Muscle of arm (tissue), 12 donors: ENCODE data around the gene DPH3. TPM values are rescaled to one million over a fixed set of nuclear protein-coding genes. Genes with fewer than 3 reads are reported as not detected.

Experiments used
- DNase-seq: peaks from one replicate; pipeline ENCODE4 v3.0.0-alpha.2; 2013
- polyA plus RNA-seq, 12 donors: library from polyadenylated mRNA; unstranded; fragments of 120-200 nt; gene quantifications; one replicate each; pipeline ENCODE4 v1.2.1, GENCODE V29; 2013; ENCODE audit not compliant: insufficient read length in 12 of 12

Gene DPH3
- polyA plus RNA-seq, 12 donors = 17.0 to 36.4 (median 29.6) TPM; not detected in 1

DNA sequence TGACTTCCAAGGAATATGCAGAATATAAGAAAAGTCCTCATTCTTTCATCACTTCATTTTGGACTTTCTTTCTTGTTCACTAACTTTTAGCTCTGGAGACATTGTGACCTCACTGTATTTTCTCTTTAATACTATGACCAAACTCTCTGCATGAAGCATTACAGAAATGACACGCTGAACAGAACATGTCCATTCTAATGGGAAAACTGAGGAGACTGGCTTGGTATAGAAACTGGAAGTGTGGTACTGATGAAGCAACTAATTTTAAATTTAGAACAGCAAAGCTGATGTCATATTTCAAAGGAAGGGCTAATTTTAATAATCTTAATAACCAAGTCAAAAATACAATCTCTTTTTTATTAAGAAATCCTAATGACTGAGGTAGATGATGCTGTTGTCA, 4.7 kb downstream of the DPH3 start:
- no peak for DNase-seq

DNA sequence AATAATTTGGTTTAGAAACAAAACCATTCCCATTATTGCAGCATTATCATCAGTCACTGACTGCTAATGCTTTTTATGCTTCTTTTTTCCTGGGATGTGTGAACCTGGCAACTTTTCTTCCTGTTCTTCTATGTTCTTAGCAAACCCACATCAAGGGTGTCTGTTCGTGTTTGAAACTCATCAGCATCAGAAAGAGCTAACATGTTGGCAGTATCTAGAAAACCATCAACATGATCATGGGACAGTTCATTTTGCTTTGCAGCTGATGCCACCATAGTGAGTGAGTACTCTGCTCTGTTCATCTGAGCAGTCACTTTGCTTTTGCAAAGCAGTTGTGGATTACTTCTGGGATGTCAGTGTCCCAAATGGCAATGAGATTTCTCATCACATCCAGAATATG, 5.9 kb downstream of the DPH3 start:
- DNase-seq = no peak

DNA sequence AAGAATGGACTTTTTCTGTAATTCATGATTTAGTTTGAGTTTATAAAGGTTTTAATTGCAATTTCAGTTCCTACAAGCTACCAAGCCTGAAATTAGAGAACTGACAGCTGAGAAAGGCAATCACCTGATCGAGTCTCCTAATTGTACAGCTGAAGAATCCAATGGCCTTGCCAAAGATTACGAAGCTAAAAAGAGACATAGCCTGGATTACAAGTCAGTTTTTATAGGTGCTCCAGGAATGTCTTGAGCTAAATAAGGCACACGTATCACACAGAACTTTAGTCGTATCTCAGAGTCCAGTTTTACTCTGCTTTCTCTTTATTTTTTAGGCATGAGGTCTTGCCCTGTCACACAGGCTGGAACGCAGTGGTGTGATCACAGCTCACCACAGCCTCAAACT, 6.6 kb downstream of the DPH3 start:
- DNase-seq = no peak

DNA sequence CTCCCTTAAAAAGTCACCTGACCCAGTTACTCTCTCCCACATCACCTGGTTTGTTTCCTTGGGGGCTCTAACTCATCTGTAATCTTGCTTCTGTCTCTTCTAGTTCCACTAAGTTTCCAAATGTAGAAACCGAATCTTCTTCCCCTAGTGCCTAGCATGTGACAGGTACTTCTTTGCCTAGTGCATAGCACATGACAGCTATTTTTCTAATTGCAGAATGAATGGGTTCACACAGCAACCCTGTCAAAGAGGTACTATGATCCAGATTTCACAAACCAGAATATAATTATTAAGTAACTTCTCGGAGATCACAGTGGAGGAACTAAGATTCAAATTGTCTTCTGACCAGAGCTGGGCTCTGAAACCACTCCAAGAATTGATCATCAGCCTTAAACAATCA, 7.4 kb downstream of the DPH3 start:
- no peak for DNase-seq

DNA sequence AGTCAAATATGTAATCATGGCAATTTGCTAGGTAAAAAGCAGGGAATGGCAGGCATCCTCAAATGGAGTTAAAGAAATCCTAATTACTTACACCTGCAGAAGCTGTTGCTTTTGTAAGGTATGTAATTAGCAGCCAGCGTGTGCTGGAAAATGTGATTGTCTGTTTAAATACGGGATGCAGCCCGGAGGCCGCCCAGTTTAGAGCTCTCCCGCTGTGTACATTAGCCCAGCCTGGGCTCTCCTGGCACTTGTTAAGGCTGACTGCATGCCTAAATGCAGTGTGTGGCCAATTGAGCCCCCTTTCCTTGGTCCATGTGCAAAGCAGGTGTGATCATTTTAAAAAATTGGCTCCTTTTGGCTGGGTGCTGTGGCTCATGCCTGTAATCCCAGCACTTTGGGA, 9.0 kb downstream of the DPH3 start:
- no peak for DNase-seq

DNA sequence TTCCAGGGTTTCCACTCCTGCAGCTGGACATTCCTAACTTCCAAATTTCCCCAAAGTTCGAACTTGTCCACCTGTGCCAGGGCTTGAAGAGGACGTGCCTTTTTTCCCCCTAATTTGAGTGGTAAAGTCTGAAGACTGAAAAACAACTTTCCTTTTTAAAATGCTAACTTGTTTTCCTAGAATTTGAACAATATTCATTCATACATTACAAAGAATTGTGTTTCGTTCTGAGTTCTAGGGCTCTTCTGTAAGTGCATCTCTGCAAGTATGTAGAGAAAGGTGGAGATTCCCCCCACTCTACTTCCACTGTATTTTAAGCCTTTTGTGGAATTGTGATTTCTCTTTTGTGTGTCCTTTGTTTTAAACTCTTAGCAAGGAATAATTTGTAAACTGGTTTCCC, 9.4 kb downstream of the DPH3 start:
- DNase-seq = no peak

DNA sequence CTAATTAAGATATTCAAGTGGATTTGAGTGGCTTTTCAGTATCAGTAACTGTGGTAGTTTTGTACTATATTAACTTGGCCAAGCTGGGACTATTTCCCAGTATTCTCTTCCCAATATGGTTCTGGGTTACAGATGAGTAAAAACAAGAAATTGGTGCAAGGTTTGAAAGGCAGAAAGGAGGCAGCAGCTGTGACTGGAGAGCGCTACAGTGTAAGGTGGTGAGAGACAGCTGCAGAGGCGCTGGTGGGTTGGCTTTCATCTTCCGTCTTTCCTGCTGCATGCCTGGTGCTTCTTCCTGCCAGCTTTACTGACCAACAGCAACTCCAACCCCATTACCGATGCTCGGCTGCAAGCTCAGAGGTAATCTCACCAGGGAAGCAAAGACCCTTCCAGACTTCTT, 9.8 kb downstream of the DPH3 start:
- no peak for DNase-seq

DNA sequence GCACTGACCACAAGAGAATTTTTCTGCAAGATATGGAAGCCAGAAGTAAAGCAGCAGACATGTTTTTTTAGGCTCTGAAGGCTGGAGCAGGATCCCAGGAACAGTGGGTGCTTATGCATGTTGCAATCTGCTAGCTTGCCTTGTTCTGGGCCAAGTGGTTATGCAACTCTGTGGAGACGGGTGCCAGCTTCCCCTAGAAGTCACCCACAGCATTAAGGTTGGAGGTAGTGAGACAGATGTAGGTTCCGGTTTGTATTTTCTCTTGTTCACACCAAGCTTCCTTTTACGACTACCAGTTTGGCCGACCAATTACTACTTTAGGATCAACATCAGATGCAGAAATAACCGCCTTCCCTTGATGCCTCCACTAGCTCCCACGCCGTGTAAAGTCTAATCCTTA, 11.1 kb downstream of the DPH3 start:
- no peak for DNase-seq

DNA sequence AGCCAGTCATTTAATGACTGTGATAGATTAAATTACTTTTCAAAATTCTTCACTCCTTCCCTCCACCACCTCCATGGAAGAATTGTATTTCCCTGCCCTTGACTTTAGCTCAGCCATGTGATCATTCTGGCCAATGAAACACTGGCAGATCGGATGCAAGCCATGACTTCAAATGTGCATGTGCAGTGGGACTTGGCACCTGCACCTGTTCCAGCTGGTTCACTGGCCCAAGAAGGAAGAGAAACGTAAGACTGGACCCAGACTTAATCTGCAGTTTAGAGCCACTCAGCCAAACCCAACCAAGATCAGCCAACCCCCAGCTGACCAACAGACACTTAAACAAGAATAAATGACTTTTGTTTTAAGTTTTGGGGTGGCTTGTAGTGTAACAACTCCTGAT, 11.8 kb downstream of the DPH3 start:
- no peak for DNase-seq

DNA sequence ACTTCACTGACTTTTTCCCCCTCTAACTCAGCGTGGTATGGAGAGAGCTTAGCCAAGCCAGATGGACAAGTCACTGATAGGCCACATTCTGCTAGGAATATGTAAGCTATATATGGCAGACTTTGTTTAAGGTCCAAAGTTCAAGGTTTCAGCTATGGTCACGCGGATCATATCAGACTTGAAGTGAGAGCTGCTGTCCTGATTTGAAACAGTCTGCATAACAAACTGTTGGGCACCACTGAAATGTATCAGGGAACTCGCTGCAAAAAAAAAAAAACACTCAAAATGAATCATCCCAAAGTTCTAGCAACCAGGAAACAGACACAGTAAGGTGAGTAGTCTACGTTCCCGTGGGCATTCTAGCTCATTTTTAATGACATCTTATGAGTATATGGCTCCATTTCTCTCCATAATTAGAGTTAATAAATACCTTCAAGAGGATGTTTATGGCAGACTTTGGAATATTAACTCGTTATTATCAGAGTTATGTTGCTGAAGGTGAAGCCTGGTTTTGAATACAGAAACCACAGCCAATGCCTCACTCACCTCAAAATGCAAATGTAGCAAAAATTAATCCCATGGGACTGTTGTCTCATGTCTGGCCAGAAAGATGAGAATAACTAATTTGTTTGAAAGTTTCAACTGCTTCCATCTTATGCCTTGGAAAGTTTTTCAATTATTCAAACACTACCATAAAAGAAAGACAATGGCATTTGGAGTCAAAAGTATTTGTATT, 12.3 kb downstream of the DPH3 start:
- no peak for DNase-seq

DNA sequence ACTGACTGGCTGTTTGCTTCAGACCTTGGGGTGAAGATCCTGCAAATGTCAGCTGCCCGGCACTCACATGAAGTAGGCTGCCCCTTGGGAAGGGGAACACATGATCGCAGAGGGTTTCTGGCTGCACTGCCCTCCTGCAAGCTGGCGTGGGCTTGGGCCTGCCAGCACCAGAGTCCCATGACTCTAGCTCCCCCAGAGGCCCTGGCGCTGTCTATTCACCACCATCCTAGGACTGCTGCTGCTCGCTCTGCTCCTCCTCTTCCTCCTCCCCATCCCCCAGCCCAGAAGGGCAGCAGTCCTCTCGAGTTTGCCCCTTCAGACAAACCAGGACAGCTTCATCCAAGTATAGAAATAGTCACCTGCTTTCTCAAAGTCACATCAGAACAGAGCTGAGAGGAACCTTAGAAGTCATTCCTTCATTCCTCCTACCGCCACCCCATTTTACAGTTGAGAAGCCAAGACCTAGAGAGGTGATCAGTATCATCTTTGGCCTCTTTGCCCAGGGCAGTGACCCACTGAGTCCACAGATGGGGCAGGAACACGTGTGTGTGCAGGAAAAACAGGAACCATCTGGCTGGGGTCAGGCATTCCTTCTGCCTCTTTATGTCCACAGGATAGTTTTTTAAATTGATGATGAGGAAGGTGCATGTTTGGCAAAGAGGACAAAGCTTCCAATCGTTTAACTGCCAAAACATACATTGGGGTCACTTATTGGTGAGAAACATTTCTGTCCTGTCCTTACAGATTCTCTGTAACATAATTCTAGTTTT, 13.2 kb downstream of the DPH3 start:
- DNase-seq = no peak

DNA sequence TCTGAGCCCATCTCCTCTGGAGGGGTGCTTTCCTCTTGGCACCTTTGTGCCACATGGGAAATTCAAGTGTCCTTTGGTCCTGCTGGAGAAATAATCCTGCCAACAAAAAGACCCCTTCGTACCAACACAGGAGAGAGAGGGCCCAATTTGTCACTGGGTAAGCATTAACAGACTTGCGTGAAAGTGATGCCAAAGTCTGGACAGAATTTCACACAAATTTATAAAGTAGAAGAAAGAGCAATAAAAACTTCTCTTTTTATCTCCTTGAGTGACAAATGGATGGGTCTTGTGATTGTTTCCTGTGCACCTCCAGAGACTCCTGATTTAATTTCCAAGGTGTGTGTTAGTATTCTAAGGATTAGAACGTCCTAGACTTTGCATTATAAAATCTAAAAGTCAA, 14.9 kb downstream of the DPH3 start:
- no peak for DNase-seq

DNA sequence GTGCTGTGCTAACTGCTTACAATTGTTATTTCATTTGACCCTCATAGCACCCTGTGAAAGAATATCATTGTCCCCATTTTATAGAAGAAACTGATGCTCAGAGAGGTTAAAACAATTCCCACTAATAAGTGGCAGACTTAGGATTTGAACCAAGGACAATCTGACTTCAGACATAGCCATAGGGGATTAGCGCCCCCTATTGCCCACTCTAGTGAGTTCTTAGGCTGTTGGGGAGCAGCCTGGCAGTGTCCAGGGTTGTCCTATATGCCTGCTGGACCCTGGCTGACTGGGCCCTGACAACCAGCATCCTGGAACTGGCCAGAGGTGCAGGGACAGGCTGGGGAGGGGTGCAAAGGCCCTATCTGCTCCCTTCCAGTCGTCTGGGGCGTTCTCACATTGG, 15.4 kb downstream of the DPH3 start:
- DNase-seq = no peak

DNA sequence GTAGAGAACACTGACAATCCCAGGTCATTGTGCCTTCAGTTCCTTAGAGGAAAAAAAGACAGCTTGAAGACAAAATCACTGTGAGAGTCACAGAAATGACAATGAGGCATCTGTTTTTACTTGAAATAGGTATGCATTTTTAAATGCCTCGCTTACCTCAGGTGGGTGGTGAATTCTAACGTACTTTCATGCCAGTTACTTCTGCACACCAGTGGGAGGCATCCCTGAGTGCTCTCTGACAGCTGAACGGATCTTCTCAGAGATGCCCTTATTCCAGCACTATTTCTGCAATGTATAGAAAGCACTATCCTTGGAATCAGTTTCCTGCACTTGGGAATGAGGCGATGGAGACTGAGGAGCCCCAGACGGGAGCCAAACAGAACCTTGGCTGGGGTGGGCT, 16.2 kb downstream of the DPH3 start:
- DNase-seq = no peak

DNA sequence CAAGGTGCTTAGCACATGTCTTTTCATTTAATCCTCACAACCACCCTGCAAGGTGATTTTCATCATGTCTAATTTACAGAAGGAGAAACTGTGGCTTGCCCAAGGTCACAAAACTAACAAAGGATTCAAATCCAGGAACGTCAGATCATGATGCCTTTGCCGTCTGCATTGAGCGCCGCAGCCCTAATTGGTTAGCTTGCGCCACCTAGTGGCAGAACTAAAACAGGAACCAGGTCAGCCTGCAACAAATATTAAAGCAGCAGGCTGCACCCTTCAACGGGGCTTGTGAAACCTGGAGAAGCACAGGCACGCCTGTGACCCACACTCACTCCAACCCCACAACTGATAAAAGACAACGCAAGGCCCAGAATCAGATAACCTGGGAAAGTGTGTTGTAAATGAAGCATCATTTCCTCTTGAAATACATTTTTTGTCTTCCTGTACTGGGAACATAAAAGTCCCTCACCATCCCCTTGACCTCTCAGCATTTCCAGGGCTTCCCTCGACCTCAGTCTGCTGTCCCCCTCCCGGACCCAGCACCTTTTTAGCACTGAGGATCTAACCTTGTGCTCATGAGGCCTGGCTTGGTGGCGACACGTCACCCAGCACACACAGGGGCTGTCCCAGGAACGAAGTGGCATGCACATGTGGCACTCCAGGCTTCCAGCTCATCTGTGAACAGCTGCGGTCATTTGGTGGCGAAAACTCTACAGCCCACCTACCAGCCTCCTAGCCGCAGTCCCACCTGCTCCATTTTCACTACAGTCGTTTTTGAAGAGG, 17.3 kb downstream of the DPH3 start:
- peak; percentile 87 for DNase-seq

DNA sequence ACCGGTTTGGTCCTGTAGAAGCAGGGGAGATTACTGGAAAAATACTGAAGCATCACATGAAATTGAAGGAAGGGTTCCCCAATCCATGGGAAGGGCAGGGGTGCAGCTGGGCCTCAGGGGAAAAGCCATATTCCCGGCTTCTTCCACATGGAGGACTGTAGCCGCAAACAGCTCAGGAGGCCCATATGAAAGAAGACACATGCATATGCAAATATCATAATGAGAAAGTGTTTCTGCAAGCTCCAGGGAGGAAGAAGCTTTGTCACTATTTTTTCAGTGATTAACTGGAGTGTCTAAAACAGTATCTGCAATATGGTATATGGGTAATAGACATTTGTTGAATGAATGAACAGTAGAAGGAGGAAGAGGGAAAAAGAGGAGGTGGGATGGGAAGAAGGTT, 19.1 kb downstream of the DPH3 start:
- DNase-seq = no peak

DNA sequence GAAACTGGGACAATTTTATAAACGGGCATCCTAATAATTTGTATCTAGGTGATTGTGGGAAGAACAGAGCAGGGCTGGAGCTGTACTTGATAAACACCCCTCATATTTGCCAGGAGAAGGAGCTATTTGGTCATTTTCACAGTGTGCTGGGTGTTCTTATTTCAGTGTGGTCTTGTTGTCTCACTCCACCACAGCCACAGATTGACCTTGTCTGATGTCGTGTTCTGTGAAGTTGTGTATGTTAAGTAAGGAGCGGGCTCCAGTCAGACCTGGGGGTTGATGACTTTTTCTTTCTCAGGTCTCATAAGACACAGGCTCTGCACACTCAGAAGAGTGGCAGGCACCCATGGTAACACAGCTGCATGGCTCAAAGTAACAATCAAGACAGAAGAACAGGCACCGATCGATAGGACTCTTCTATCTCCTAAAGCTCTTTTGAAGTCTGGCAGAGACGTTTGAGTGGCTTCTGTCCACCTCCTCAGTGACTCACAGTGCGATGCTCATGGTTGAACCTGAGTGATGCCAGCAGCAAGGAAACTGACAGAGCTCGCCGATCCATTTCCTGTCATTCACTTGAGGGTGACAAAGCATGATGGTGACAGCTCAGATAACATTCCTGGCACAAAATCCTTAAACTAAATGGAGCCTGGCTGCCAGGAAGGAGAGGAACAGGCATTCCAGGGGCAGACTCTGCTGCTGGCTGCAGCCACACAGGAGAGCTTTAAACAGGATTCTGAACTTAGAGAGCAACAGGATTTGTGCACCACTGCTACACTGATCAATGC, 20.8 kb downstream of the DPH3 start:
- no peak for DNase-seq

DNA sequence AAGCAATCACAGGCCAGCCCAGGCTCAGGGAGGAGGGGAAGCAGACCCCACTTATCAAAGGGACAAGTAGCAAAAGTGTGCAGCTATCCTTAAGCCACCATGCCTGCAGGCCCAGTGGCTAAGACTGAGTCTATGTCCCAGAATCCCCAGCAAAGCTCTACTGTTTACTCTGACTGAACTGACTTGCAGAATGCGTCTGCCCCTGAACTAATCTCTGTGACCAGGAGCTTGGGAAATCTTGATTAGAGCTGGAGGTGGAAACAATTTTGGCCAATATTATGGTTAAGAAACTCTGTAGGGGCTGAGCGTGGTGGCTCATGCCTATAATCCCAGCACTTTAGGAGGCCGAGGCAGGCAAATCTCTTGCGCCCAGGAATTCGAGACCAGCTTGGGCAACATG, 22.6 kb downstream of the DPH3 start:
- DNase-seq = no peak

DNA sequence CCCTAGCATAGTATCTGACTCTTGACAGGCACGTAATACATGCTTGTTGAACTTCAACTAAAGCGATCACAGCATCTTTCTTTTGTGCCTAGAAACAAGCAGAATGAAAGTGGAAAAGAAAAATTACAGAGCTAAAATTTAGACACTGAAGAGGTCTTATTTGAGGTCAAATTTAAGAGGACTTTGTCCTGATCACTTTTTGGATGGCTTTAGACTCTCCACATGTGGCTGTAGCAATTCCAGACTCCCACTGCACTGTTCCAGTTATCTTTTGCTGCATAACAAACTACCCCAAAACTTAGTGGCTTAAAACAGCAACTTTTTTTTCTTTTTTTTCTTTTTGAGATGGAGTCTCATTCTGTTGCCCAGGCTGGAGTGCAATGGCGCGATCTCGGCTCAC, 23.5 kb downstream of the DPH3 start:
- no peak for DNase-seq

DNA sequence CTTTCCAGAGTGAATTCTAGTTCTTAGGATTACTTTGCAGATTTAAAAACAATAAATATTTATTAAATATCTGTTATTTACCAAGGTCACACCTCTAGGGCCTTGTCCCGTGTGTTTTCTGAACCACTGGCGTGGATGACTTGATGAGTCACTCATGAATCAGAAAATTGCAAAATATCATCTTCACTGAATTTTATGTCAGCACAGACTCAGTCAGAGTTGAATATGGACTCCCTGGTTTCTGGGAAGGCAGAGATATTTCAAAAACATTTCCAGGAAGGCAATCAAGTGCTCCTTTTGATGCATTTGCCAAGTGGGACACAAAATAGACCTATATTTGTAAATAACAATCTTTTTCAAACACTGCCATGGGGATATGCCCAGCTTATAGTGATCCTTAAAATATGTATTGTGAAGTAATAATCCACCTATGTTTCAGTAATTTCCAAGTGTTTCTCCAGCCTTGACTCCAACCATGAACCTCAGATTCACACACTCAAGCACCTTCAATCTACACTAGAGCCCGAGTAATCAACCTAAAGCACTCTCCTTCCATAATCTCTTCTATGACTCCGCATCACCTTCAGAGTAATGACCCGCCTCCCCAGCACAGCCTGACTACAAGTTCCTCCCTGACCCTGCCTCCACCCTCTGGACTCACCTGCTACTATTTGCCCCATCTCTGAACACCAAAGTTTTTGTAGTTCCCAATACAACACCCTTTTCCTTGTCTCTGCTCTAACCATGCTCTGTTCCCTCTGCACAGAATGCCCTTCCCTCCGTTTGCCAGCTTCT, 24.3 kb downstream of the DPH3 start:
- no peak for DNase-seq

DNA sequence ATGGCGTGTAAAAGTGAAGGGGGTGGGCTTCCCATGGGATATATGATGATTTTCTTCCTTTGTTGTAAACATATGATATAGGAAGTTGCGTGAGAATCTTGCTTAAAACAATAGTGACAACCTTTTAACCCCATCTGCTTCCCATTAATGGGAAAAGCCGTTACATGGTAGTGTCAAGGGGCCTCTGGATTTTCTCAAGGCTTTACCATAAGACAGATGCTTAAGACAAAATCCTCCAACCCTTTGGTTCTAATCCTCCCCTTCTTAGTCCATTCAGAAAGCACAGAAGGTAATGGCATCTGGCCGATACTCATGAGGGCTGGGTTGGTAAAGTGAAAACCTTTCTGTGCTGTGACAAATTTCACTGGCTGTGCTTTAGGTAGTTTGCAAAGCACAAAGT, 25.0 kb downstream of the DPH3 start:
- DNase-seq = no peak
